Uterus (tissue), 2 donors: ENCODE results near the gene RNF41.

Experiments used
- POLR2A ChIP-seq, 2 donors: fragments of 450-650 bp; IDR thresholded peaks; one replicate each; pipeline ENCODE4 v1.6.1; 2016; ENCODE audit warnings: antibody characterized with exemption in 2 of 2, mild to moderate bottlenecking in 1 of 2, moderate library complexity in 1 of 2
- TF ChIP-seq, protein P1 (sequence below), 4 experiments: fragments of 200-600 bp in 2 of 4; fragments of 450-650 bp in 2 of 4; sonication (generic) in 2 of 4; IDR thresholded peaks; one replicate each; pipeline ENCODE4 v1.5.1; 2016 to 2019; ENCODE audit warnings: antibody characterized with exemption in 4 of 4, mild to moderate bottlenecking in 2 of 4, moderate library complexity in 1 of 4

DNA sequence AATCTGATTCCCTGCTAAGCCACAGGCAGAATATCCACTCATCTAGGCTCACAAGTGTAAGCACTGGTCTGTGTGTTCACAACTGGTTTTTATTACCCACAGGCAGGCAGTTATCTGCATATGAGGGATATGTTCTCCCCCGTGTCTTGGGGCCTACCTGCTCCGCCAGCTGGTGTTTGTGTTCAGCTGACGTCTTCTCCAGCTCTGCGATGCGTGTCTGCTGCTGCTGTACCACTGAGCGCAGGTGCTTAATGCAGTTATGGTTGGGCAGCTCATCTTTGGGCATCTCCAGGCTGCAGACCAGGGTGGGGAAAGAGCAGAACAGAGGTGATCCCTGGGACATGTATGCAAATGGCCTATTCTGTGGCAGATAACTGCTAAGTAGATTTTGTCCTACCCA, 13.7 kb downstream of the RNF41 start:
- TF ChIP-seq, protein P1, sequence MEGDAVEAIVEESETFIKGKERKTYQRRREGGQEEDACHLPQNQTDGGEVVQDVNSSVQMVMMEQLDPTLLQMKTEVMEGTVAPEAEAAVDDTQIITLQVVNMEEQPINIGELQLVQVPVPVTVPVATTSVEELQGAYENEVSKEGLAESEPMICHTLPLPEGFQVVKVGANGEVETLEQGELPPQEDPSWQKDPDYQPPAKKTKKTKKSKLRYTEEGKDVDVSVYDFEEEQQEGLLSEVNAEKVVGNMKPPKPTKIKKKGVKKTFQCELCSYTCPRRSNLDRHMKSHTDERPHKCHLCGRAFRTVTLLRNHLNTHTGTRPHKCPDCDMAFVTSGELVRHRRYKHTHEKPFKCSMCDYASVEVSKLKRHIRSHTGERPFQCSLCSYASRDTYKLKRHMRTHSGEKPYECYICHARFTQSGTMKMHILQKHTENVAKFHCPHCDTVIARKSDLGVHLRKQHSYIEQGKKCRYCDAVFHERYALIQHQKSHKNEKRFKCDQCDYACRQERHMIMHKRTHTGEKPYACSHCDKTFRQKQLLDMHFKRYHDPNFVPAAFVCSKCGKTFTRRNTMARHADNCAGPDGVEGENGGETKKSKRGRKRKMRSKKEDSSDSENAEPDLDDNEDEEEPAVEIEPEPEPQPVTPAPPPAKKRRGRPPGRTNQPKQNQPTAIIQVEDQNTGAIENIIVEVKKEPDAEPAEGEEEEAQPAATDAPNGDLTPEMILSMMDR (IDR thresholded peaks at IDR 0.05): no peak
- no peak for TF ChIP-seq POLR2A (IDR thresholded peaks at IDR 0.05)
